ENCODE measurements around the gene ZNF239. TPM values are rescaled to one million over a fixed set of nuclear protein-coding genes. Genes with fewer than 3 reads are reported as not detected.

Gene ZNF239
- total and polyA plus RNA-seq, 2 donors (not counting 3 experiments of a cell fraction or from before 2014, with no cell fraction given), result 0.30 to 0.51 TPM

DNA sequence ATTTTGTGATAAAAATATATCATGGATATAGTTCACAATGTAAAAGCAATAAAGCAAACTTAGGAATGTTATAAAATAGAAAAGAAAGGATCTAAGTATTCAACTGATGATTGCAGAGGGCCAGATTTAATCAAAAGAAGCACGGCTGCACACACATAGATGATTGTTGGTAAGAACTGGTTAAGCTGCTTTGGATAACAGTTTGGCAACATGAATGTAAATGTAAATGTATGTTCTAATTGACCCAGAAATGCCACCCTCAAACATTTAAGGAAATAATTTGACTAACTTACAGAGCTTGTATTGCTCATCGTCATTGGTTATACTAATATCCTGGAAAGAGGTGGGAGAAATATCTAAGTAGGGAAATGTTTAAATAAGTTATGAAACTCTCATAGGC, 45.0 kb upstream of the ZNF239 start:
- H3K9me3 ChIP-seq (replicated peaks; ENCODE audit: control insufficient read depth, insufficient read depth, low read length), result peaks cover 7% of the 10 kb centered on the region
- H3K36me3 ChIP-seq (ENCODE audit: control insufficient read depth in 2 of 2, extremely low read depth in 1 of 2, insufficient read depth in 2 of 2, low read length in 2 of 2), result no peaks in the 10 kb centered on the region
- H3K9ac ChIP-seq (replicated peaks; ENCODE audit: extremely low read depth, insufficient read depth, low read length), result no peak overlapping the region
- ChIA-PET POLR2A (no interaction called here), CTCF (no interaction called here)
- DNase-seq (ENCODE audit: low read depth, low spot score) (no peak), FAIRE-seq (no peak)
- no peaks in the 10 kb centered on the region for H4K20me1 ChIP-seq (replicated peaks; ENCODE audit: control insufficient read depth, extremely low read depth, insufficient read depth, low read length)
- H2AFZ ChIP-seq (ENCODE audit: low read depth, low read length), result no peak overlapping the region
- dilution Hi-C loops (cut with MboI; ENCODE audit: extremely low pct_ligation_motif_present, low sequenced_read_pairs), result no loop called here
- intact Hi-C loops (cut with micrococcal nuclease), result no loop called here
- no peaks in the 10 kb centered on the region for H3K9me1 ChIP-seq (replicated peaks; ENCODE audit: control insufficient read depth, extremely low read depth, insufficient read depth, low read length)
- H3K27ac ChIP-seq (ENCODE audit: insufficient read depth, low read depth, low read length), result no peak overlapping the region
- no peak overlapping the region for H3K4me2 ChIP-seq (ENCODE audit: insufficient read depth, low read length)
- no peak overlapping the region for H3K4me3 ChIP-seq (replicated peaks in 1 of 3; ENCODE audit: insufficient read depth in 1 of 3, low read depth in 1 of 3, low read length in 3 of 3)
- TF ChIP-seq EZH2 (IDR thresholded peaks at IDR 0.05; ENCODE audit: borderline replicate concordance, low read depth, low read length, severe bottlenecking) (no peak), CTCF (IDR thresholded peaks at IDR 0.05; ENCODE audit: extremely low read depth in 1 of 2, insufficient read depth in 1 of 2, low read depth in 1 of 2, low read length in 2 of 2) (no peak), MYC (IDR thresholded peaks at IDR 0.05; ENCODE audit: low read depth, low read length) (no peak), JUN (IDR thresholded peaks at IDR 0.05; ENCODE audit: borderline replicate concordance, insufficient read depth, insufficient read length, low read depth) (no peak), POLR2A (IDR thresholded peaks at IDR 0.05; ENCODE audit: low read depth, low read length) (no peak), GATA2 (IDR thresholded peaks at IDR 0.05; ENCODE audit: insufficient read depth, insufficient read length, low read depth, low read length) (no peak), POLR2AphosphoS5 (IDR thresholded peaks at IDR 0.05; ENCODE audit: insufficient read depth, low read depth, low read length) (no peak), FOS (IDR thresholded peaks at IDR 0.05; ENCODE audit: borderline replicate concordance, insufficient read depth, low read length) (no peak)
- TF ChIP-seq, protein P1, sequence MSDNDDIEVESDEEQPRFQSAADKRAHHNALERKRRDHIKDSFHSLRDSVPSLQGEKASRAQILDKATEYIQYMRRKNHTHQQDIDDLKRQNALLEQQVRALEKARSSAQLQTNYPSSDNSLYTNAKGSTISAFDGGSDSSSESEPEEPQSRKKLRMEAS (IDR thresholded peaks at IDR 0.05; ENCODE audit: insufficient read depth, insufficient read length), result no peak
- BruUV-seq (replicated peaks), result no TSS peak
- H3K79me2 ChIP-seq (ENCODE audit: control insufficient read depth, insufficient read depth, low read length), result no peaks in the 10 kb centered on the region
- no peaks in the 10 kb centered on the region for H3K4me1 ChIP-seq (ENCODE audit: control insufficient read depth, extremely low read depth, insufficient read depth, low read length)
- no peaks in the 10 kb centered on the region for H3K27me3 ChIP-seq (ENCODE audit: control insufficient read depth in 2 of 2, insufficient read depth in 2 of 2, low read length in 2 of 2)
